ENCODE data around the gene TCFL5. TPM values are rescaled to one million over a fixed set of nuclear protein-coding genes. Genes with fewer than 3 reads are reported as not detected.
A peak's percentile ranks its signal among the peaks of the same experiment; 100 is the strongest.

Gene TCFL5
- total RNA-seq, 1 donor from 2014 or later: 11.5 TPM

- H3K27me3 ChIP-seq: peaks cover 13% of the 10 kb centered on the region
- TF ChIP-seq POLR2AphosphoS5 (IDR thresholded peaks at IDR 0.05; ENCODE audit: insufficient read depth in 1 of 2, low read depth in 1 of 2): no peak
- TF ChIP-seq POLR2A (IDR thresholded peaks at IDR 0.05): no peak
- no peak for TF ChIP-seq CTCF (IDR thresholded peaks at IDR 0.05)
- intact Hi-C loops (cut with DNase I): loop anchor here (10.0 kb wide), 1 partner anchor 403 kb away; no protein-coding TSS in a partner anchor
- H3K27ac ChIP-seq: no peak overlapping the region
- DNase-seq (ENCODE audit: extremely low spot score in 2 of 2): no peak
- H3K36me3 ChIP-seq: no peaks in the 10 kb centered on the region
- H3K9me3 ChIP-seq: no peaks in the 10 kb centered on the region
- peaks cover 51% of the 10 kb centered on the region for H3K4me1 ChIP-seq
- H3K4me3 ChIP-seq: no peak overlapping the region
Observed at GRCh38 chr20:62817975-62818591, 43.5 kb downstream of the TCFL5 start.

GRCh38 chr20:62816884-62817873 is 44.4 kb downstream of the TCFL5 start, which contains the start of gene COL9A3:
COL9A3 (plus strand) TSS chr20:62817050; CDS start chr20:62817065, 15 bp downstream.
- Histone ChIP-seq H3K9me3 (no peaks in the 10 kb centered on the region), H3K27me3 (peaks cover 13% of the 10 kb centered on the region), H3K4me1 (peaks cover 51% of the 10 kb centered on the region), H3K36me3 (peaks cover 0 to 5% of the 10 kb centered on the region in 2 donors), H3K4me3 (peak within 1 kb of the TSS; percentile 32 to 41), H3K27ac (no peak within 1 kb of the TSS)
- intact Hi-C loops (cut with DNase I): loop anchor here (10.0 kb wide), 1 partner anchor 402 kb away; no protein-coding TSS in a partner anchor
- no peak for TF ChIP-seq POLR2A (IDR thresholded peaks at IDR 0.05)
- no peak for TF ChIP-seq CTCF (IDR thresholded peaks at IDR 0.05)
- TF ChIP-seq POLR2AphosphoS5 (IDR thresholded peaks at IDR 0.05; ENCODE audit: insufficient read depth in 1 of 2, low read depth in 1 of 2): no peak
- DNase-seq (ENCODE audit: extremely low spot score in 2 of 2): no peak

- peak overlapping the region; percentile 32 to 41 for H3K4me3 ChIP-seq
- H3K27me3 ChIP-seq: peaks cover 13% of the 10 kb centered on the region
- intact Hi-C loops (cut with DNase I): loop anchor here (10.0 kb wide), 1 partner anchor 401 kb away; no protein-coding TSS in a partner anchor
- H3K27ac ChIP-seq: no peak overlapping the region
- H3K36me3 ChIP-seq: peaks cover 0 to 14% of the 10 kb centered on the region in 2 donors
- no peak for TF ChIP-seq POLR2A (IDR thresholded peaks at IDR 0.05)
- no peak for TF ChIP-seq POLR2AphosphoS5 (IDR thresholded peaks at IDR 0.05; ENCODE audit: insufficient read depth in 1 of 2, low read depth in 1 of 2)
- TF ChIP-seq CTCF (IDR thresholded peaks at IDR 0.05): no peak
- DNase-seq (ENCODE audit: extremely low spot score in 2 of 2): no peak
- H3K4me1 ChIP-seq: peaks cover 51% of the 10 kb centered on the region
- H3K9me3 ChIP-seq: no peaks in the 10 kb centered on the region
Observed at GRCh38 chr20:62816031-62816883, 45.4 kb downstream of the TCFL5 start.

GRCh38 chr20:62815066-62815991 is 46.3 kb downstream of the TCFL5 start:
- H3K4me3 ChIP-seq: no peak overlapping the region

More at GRCh38 chr20:62815066-62815991, 46.3 kb downstream of the TCFL5 start:
- H3K27me3 ChIP-seq: peaks cover 13% of the 10 kb centered on the region
- TF ChIP-seq POLR2AphosphoS5 (IDR thresholded peaks at IDR 0.05; ENCODE audit: insufficient read depth in 1 of 2, low read depth in 1 of 2) (no peak), POLR2A (IDR thresholded peaks at IDR 0.05) (no peak), CTCF (IDR thresholded peaks at IDR 0.05) (no peak)
- no peak for DNase-seq (ENCODE audit: extremely low spot score in 2 of 2)
- intact Hi-C loops (cut with DNase I): loop anchor here (10.0 kb wide), 1 partner anchor 401 kb away; no protein-coding TSS in a partner anchor
- H3K4me1 ChIP-seq: peaks cover 48% of the 10 kb centered on the region
- H3K27ac ChIP-seq: no peak overlapping the region
- H3K36me3 ChIP-seq: peaks cover 0 to 24% of the 10 kb centered on the region in 2 donors
- no peaks in the 10 kb centered on the region for H3K9me3 ChIP-seq

All from vagina (tissue), 2 donors.